GM23338 (cell line): ENCODE results near the gene KIF2C. TPM values are rescaled to one million over a fixed set of nuclear protein-coding genes. Genes with fewer than 3 reads are reported as not detected.
A peak's percentile ranks its signal among the peaks of the same experiment; 100 is the strongest.

Experiments used
- ATAC-seq: fragments of 200-7000 bp; cut with Tn5 transposase; 3 replicates; pipeline ENCODE4 v1.9.1; 2020
- DNase-seq: peaks from one replicate; pipeline ENCODE4 v3.0.0-alpha.2; 2015; ENCODE audit warnings: low spot score
- H2AFZ ChIP-seq: fragments of 200-600 bp; sonication (generic); 2 replicates; pipeline ENCODE4 v1.8.0; 2016; ENCODE audit warnings: antibody characterized with exemption, mild to moderate bottlenecking, moderate library complexity
- H3F3A ChIP-seq: fragments of 200-600 bp; sonication (generic); replicated peaks from 2 replicates; pipeline ENCODE4 v1.8.0; 2017; ENCODE audit warnings: antibody characterized with exemption, mixed run types, low read depth
- H3K27ac ChIP-seq: fragments of 200-600 bp; sonication (generic); 2 replicates; pipeline ENCODE4 v1.6.1; 2016; ENCODE audit warnings: low read depth
- H3K27me3 ChIP-seq: fragments of 200-600 bp; sonication (generic); 2 replicates; pipeline ENCODE4 v1.8.0; 2016; ENCODE audit warnings: mild to moderate bottlenecking, mixed run types, moderate library complexity; ENCODE audit not compliant: insufficient read depth
- H3K36me3 ChIP-seq: fragments of 200-600 bp; sonication (generic); 2 replicates; pipeline ENCODE4 v1.8.0; 2016; ENCODE audit warnings: mild to moderate bottlenecking; ENCODE audit not compliant: insufficient read depth
- H3K4me1 ChIP-seq: fragments of 200-600 bp; sonication (generic); 2 replicates; pipeline ENCODE4 v1.8.0; 2016; ENCODE audit warnings: mild to moderate bottlenecking, moderate library complexity; ENCODE audit not compliant: insufficient read depth
- H3K4me2 ChIP-seq: fragments of 200-600 bp; sonication (generic); 2 replicates; pipeline ENCODE4 v1.7.1; 2017; ENCODE audit warnings: mixed run types
- H3K4me3 ChIP-seq: fragments of 200-600 bp; sonication (generic); 2 replicates; pipeline ENCODE4 v1.6.1; 2016; ENCODE audit warnings: mixed run types
- H3K79me2 ChIP-seq: fragments of 200-600 bp; sonication (generic); replicated peaks from 2 replicates; pipeline ENCODE4 v1.8.0; 2017; ENCODE audit warnings: mild to moderate bottlenecking; ENCODE audit not compliant: insufficient read depth
- H3K9me2 ChIP-seq: fragments of 200-600 bp; sonication (generic); 2 replicates; pipeline ENCODE4 v1.8.0; 2017; ENCODE audit not compliant: insufficient read depth
- H4K20me1 ChIP-seq: fragments of 200-600 bp; sonication (generic); replicated peaks from 2 replicates; pipeline ENCODE4 v1.8.0; 2017; ENCODE audit warnings: mild to moderate bottlenecking; ENCODE audit not compliant: insufficient read depth
- H3K27ac Mint-ChIP-seq: 2 replicates; pipeline ENCODE4 v1.8.0; 2020; ENCODE audit warnings: inconsistent platforms, mild to moderate bottlenecking, moderate library complexity, mixed read lengths
- H3K27me3 Mint-ChIP-seq: 3 replicates; pipeline ENCODE4 v1.8.0; 2022; ENCODE audit warnings: low read depth, mild to moderate bottlenecking, moderate library complexity, mixed read lengths, inconsistent platforms; ENCODE audit not compliant: insufficient read depth, poor library complexity
- H3K36me3 Mint-ChIP-seq: 3 replicates; pipeline ENCODE4 v1.8.0; 2021; ENCODE audit warnings: low read depth, mild to moderate bottlenecking, inconsistent platforms, moderate library complexity, mixed read lengths
- H3K4me1 Mint-ChIP-seq: 3 replicates; pipeline ENCODE4 v1.8.0; 2020; ENCODE audit warnings: mild to moderate bottlenecking, inconsistent platforms, mixed read lengths
- H3K4me3 Mint-ChIP-seq: 3 replicates; pipeline ENCODE4 v1.8.0; 2021; ENCODE audit warnings: moderate library complexity, mild to moderate bottlenecking, inconsistent platforms, mixed read lengths
- H3K9me3 Mint-ChIP-seq: 3 replicates; pipeline ENCODE4 v1.8.0; 2020; ENCODE audit warnings: moderate library complexity, mild to moderate bottlenecking, inconsistent platforms, mixed read lengths
- JUNB ChIP-seq: IDR thresholded peaks from one replicate; pipeline ENCODE4 v1.6.1; 2016; ENCODE audit warnings: antibody characterized with exemption; ENCODE audit not compliant: unreplicated experiment
- NANOG ChIP-seq: IDR thresholded peaks from 2 replicates; pipeline ENCODE4 v1.6.1; 2016; ENCODE audit warnings: antibody characterized with exemption, borderline replicate concordance
- REST ChIP-seq: IDR thresholded peaks from one replicate; pipeline ENCODE4 v1.6.1; 2018; ENCODE audit warnings: antibody characterized with exemption; ENCODE audit not compliant: unreplicated experiment
- STAT1 ChIP-seq: IDR thresholded peaks from one replicate; pipeline ENCODE4 v1.6.1; 2016; ENCODE audit warnings: antibody characterized with exemption; ENCODE audit not compliant: unreplicated experiment
- ZNF114 ChIP-seq: fragments of 250-450 bp; sonication (Bioruptor Pico); IDR thresholded peaks from 2 replicates; pipeline ENCODE4 v1.5.0; 2020; ENCODE audit warnings: mild to moderate bottlenecking, moderate library complexity
- ZNF331 ChIP-seq: fragments of 250-450 bp; sonication (Bioruptor Pico); IDR thresholded peaks from 2 replicates; pipeline ENCODE4 v1.5.0; 2020; ENCODE audit warnings: low read depth, mild to moderate bottlenecking, moderate library complexity
- polyA plus RNA-seq: library from polyadenylated mRNA; unstranded; fragments of >200 nt; fragmentation: Nextera tagmentation; extraction: Ambion mirVana; gene quantifications from 2 replicates; pipeline ENCODE4 v1.2.1, GENCODE V29; 2016
- total RNA-seq: library from RNA; depleted of rRNA; stranded (reverse); fragments of >200 nt; shearing (Covaris generic); gene quantifications from 2 replicates; pipeline ENCODE4 v1.2.3, GENCODE V29; 2014
- TF ChIP-seq, protein P1 (sequence below): IDR thresholded peaks from 2 replicates; pipeline ENCODE4 v1.6.1; 2016; ENCODE audit warnings: antibody characterized with exemption
- TF ChIP-seq, protein P2 (sequence below), 2 experiments: fragments of 200-600 bp in 1 of 2; sonication (generic) in 1 of 2; conservative IDR thresholded peaks; 2 replicates each; pipeline versions ENCODE4 v1.5.1 to v1.6.1; 2016 to 2017; ENCODE audit warnings: antibody characterized with exemption in 2 of 2, low read depth in 2 of 2, mild to moderate bottlenecking in 2 of 2, moderate library complexity in 1 of 2

KIF2C gene
- total and polyA plus RNA-seq, 2 experiments from 2014 or later, result 38.0 to 62.9 TPM

GRCh38 chr1:44705938-44706337 is 33.7 kb upstream of the KIF2C start:
- H3K4me3 ChIP-seq, result no peak overlapping the region
- no peaks in the 10 kb centered on the region; the same call in 1 of the 2 replicates for H3K9me2 ChIP-seq
- no peak for TF ChIP-seq NANOG
- peaks cover 3% of the 10 kb centered on the region for H3F3A ChIP-seq
- Mint-ChIP-seq H3K4me3 (no peak overlapping the region; the same call in 2 of the 3 replicates), H3K9me3 (peaks cover 13% of the 10 kb centered on the region), H3K4me1 (peaks cover 15% of the 10 kb centered on the region), H3K27ac (no peak overlapping the region), H3K36me3 (peaks cover 11% of the 10 kb centered on the region), H3K27me3 (peaks cover 9% of the 10 kb centered on the region)
- H2AFZ ChIP-seq, result no peak overlapping the region
- H3K36me3 ChIP-seq, result no peaks in the 10 kb centered on the region
- no peaks in the 10 kb centered on the region; the same call in 1 of the 2 replicates for H3K4me1 ChIP-seq
- ATAC-seq (peak; percentile 46), DNase-seq (no peak)
- H3K4me2 ChIP-seq, result no peak overlapping the region
- no peak overlapping the region for H3K27ac ChIP-seq
- no peaks in the 10 kb centered on the region for H3K79me2 ChIP-seq
- H3K27me3 ChIP-seq, result no peaks in the 10 kb centered on the region
- H4K20me1 ChIP-seq, result no peaks in the 10 kb centered on the region

DNA sequence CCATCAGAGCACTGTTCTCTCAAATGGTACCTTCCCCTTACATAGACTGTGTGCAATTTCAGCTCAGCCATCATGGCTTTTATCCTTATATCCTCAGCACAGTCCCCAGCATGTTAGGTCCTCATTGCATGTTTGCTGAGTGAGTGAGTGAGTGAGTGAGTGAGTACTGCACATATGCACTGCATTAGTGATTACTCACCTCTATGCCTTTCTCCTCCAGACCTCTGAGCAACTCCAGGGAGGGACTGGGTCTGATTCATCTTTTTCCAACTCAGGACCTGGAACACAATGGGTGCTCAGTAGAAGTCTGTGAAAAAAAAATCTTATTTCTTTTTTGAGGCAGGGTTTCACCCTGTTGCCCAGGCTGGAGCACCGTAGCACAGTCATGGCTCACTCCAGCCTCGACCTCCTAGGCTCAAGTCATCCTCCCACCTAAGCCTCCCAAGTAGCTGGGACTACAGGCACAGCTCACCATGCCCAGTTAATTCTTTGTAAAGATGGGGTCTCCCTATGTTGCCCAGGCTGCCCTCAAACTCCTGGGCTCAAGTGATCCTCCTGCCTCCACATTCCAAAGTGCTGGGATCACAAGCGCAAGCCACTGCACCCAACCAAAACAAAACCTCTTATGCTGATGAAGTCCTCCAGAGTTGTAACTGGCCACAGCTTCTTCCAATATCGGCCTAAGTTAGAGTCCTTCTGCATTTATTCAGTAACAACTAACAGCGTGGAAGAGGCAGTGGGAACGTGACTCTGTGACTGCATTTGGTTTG is 32.3 kb upstream of the KIF2C start:
- no peaks in the 10 kb centered on the region for H3K79me2 ChIP-seq
- Mint-ChIP-seq H3K27me3 (peaks cover 9% of the 10 kb centered on the region), H3K36me3 (peaks cover 11% of the 10 kb centered on the region), H3K9me3 (peaks cover 13% of the 10 kb centered on the region), H3K27ac (no peak overlapping the region), H3K4me1 (peaks cover 15% of the 10 kb centered on the region), H3K4me3 (no peak overlapping the region)
- no peak overlapping the region for H3K4me2 ChIP-seq
- TF ChIP-seq, protein P1, sequence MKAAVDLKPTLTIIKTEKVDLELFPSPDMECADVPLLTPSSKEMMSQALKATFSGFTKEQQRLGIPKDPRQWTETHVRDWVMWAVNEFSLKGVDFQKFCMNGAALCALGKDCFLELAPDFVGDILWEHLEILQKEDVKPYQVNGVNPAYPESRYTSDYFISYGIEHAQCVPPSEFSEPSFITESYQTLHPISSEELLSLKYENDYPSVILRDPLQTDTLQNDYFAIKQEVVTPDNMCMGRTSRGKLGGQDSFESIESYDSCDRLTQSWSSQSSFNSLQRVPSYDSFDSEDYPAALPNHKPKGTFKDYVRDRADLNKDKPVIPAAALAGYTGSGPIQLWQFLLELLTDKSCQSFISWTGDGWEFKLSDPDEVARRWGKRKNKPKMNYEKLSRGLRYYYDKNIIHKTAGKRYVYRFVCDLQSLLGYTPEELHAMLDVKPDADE, result no peak
- no peak for TF ChIP-seq JUNB
- TF ChIP-seq ZNF331 (CRISPR knock-in tag), result no peak
- TF ChIP-seq ZNF114, result no peak
- no peak for TF ChIP-seq STAT1
- no peak for TF ChIP-seq REST
- TF ChIP-seq, protein P2, sequence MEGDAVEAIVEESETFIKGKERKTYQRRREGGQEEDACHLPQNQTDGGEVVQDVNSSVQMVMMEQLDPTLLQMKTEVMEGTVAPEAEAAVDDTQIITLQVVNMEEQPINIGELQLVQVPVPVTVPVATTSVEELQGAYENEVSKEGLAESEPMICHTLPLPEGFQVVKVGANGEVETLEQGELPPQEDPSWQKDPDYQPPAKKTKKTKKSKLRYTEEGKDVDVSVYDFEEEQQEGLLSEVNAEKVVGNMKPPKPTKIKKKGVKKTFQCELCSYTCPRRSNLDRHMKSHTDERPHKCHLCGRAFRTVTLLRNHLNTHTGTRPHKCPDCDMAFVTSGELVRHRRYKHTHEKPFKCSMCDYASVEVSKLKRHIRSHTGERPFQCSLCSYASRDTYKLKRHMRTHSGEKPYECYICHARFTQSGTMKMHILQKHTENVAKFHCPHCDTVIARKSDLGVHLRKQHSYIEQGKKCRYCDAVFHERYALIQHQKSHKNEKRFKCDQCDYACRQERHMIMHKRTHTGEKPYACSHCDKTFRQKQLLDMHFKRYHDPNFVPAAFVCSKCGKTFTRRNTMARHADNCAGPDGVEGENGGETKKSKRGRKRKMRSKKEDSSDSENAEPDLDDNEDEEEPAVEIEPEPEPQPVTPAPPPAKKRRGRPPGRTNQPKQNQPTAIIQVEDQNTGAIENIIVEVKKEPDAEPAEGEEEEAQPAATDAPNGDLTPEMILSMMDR (conservative IDR thresholded peaks at IDR 0.05; ENCODE audit: low read depth in 2 of 2), result no peak
- DNase-seq (no peak), ATAC-seq (no peak)
- no peaks in the 10 kb centered on the region for H4K20me1 ChIP-seq
- no peaks in the 10 kb centered on the region for H3K36me3 ChIP-seq
- no peaks in the 10 kb centered on the region; the same call in 1 of the 2 replicates for H3K4me1 ChIP-seq
- H2AFZ ChIP-seq, result no peak overlapping the region
- H3K9me2 ChIP-seq, result no peaks in the 10 kb centered on the region; the same call in 1 of the 2 replicates
- no peaks in the 10 kb centered on the region for H3K27me3 ChIP-seq
- H3K4me3 ChIP-seq, result no peak overlapping the region
- no peak overlapping the region for H3K27ac ChIP-seq
- peaks cover 3% of the 10 kb centered on the region for H3F3A ChIP-seq
